Naive thymus-derived CD8-positive, alpha-beta T cell (primary cell): ENCODE results near the gene POU2AF2. TPM values are rescaled to one million over a fixed set of nuclear protein-coding genes. Genes with fewer than 3 reads are reported as not detected.
"Not testable (repeated sequence)": the region's sequence is repeated elsewhere in the genome, so short reads cannot be mapped to it uniquely, and the experiment has no call there.

Source experiments
- ATAC-seq, 2 donors: fragments of 150-1000 bp; cut with Tn5 transposase in 1 of 2; sonication (Bioruptor Pico), chemical (Tn5 transposase) in 1 of 2; 1 replicate in 1 of 2; 2 replicates in 1 of 2; pipeline ENCODE4 v1.10.0; 2021; ENCODE audit warnings: mild to moderate bottlenecking in 2 of 2, moderate library complexity in 2 of 2
- POLR2A ChIA-PET: fragments of 350-600 bp; sonication (Branson Sonifier 250); formaldehyde crosslinking; loops from one replicate; lab custom pipeline; 2021; ENCODE audit warnings: antibody characterized with exemption; lab: Charles Lee
- DNase-seq, 10 donors: peaks; one replicate each; pipeline versions ENCODE4 v3.0.0 to v3.0.0-alpha.2; 2020 to 2022
- H3K27ac Mint-ChIP-seq, 10 donors: one replicate each; pipeline ENCODE4 v1.8.0; 2020 to 2022; ENCODE audit warnings: mild to moderate bottlenecking in 10 of 10, mixed read lengths in 10 of 10, moderate library complexity in 4 of 10, inconsistent platforms in 1 of 10
- H3K27me3 Mint-ChIP-seq, 5 donors: one replicate each; pipeline ENCODE4 v1.8.0; 2021 to 2022; ENCODE audit warnings: mixed read lengths in 5 of 5
- H3K36me3 Mint-ChIP-seq, 3 donors: one replicate each; pipeline ENCODE4 v1.8.0; 2020 to 2022; ENCODE audit warnings: mixed read lengths in 3 of 3, mild to moderate bottlenecking in 2 of 3, inconsistent platforms in 1 of 3
- H3K4me1 Mint-ChIP-seq, 4 donors: one replicate each; pipeline ENCODE4 v1.8.0; 2021 to 2022; ENCODE audit warnings: mixed read lengths in 4 of 4
- H3K4me3 Mint-ChIP-seq, 10 donors: one replicate each; pipeline ENCODE4 v1.8.0; 2020 to 2022; ENCODE audit warnings: mild to moderate bottlenecking in 10 of 10, mixed read lengths in 10 of 10, moderate library complexity in 6 of 10, inconsistent platforms in 1 of 10
- H3K9me3 Mint-ChIP-seq, 9 donors: one replicate each; pipeline ENCODE4 v1.8.0; 2020 to 2022; ENCODE audit warnings: mixed read lengths in 9 of 9, mild to moderate bottlenecking in 3 of 9, inconsistent platforms in 1 of 9, moderate library complexity in 1 of 9
- polyA plus RNA-seq, 3 donors: library from polyadenylated mRNA; unstranded; fragments of 300-500 nt; fragmentation: Illumina TruSeq; gene quantifications; one replicate each; pipeline ENCODE4 v1.2.3, GENCODE V29; 2021
- total RNA-seq, 8 experiments: library from RNA in 2 of 8; stranded (reverse) in 2 of 8; gene quantifications; one replicate each; pipeline ENCODE4 v1.2.3 and lab custom pipeline; 2021 to 2026

The POU2AF2 gene
- total and polyA plus RNA-seq, 5 experiments from 2014 or later = not detected

GRCh38 chr11:111265421-111265820 lies 19.9 kb downstream of the POU2AF2 start:
- Mint-ChIP-seq H3K36me3 (no peaks in the 10 kb centered on the region), H3K9me3 (no peaks in the 10 kb centered on the region), H3K4me3 (no peak overlapping the region), H3K4me1 (peaks cover 0 to 5% (median 2%) of the 10 kb centered on the region in 4 donors), H3K27me3 (peaks cover 5 to 13% (median 7%) of the 10 kb centered on the region in 5 donors), H3K27ac (no peak overlapping the region)
- no peak for ATAC-seq
- POLR2A ChIA-PET = no interaction called here
- no peak for DNase-seq

- H3K36me3 Mint-ChIP-seq, POLR2A ChIA-PET, H3K27ac Mint-ChIP-seq, DNase-seq, H3K9me3 Mint-ChIP-seq, H3K4me1 Mint-ChIP-seq, H3K4me3 Mint-ChIP-seq, ATAC-seq: not testable (repeated sequence)
- peaks cover 5 to 16% (median 6%) of the 10 kb centered on the region in 5 donors for H3K27me3 Mint-ChIP-seq
Measured at GRCh38 chr11:111268303-111268702, 22.8 kb downstream of the POU2AF2 start.

GRCh38 chr11:111269146-111269868 lies 23.8 kb downstream of the POU2AF2 start:
- POLR2A ChIA-PET = no interaction called here
- DNase-seq (no peak), ATAC-seq (no peak)
- peaks cover 0 to 7% (median 2%) of the 10 kb centered on the region in 4 donors for H3K4me1 Mint-ChIP-seq
- H3K4me3 Mint-ChIP-seq = no peak overlapping the region
- no peaks in the 10 kb centered on the region for H3K9me3 Mint-ChIP-seq
- H3K27ac Mint-ChIP-seq = no peak overlapping the region
- no peaks in the 10 kb centered on the region for H3K36me3 Mint-ChIP-seq
- H3K27me3 Mint-ChIP-seq = peaks cover 1 to 9% (median 4%) of the 10 kb centered on the region in 5 donors

- H3K27me3 Mint-ChIP-seq = peaks cover 0 to 7% (median 4%) of the 10 kb centered on the region in 5 donors
- no peak for DNase-seq
- no peak overlapping the region for H3K27ac Mint-ChIP-seq
- ATAC-seq = no peak
- no peak overlapping the region for H3K4me3 Mint-ChIP-seq
- POLR2A ChIA-PET = no interaction called here
- peaks cover 0 to 7% (median 2%) of the 10 kb centered on the region in 4 donors for H3K4me1 Mint-ChIP-seq
- no peaks in the 10 kb centered on the region for H3K36me3 Mint-ChIP-seq
- H3K9me3 Mint-ChIP-seq = no peaks in the 10 kb centered on the region
Measured at GRCh38 chr11:111272420-111272819, 26.9 kb downstream of the POU2AF2 start.

- DNase-seq (no peak), ATAC-seq (no peak)
- no peaks in the 10 kb centered on the region for H3K9me3 Mint-ChIP-seq
- POLR2A ChIA-PET = interaction anchor here (0.7 to 1.1 kb wide), 2 partner anchors 11 to 164 kb away, joined by 4 to 5 read pairs; no protein-coding TSS in a partner anchor
- peaks cover 0 to 2% (median 0%) of the 10 kb centered on the region in 4 donors for H3K4me1 Mint-ChIP-seq
- H3K27me3 Mint-ChIP-seq = peaks cover 0 to 3% (median 0%) of the 10 kb centered on the region in 5 donors
- H3K4me3 Mint-ChIP-seq = no peak overlapping the region
- no peak overlapping the region for H3K27ac Mint-ChIP-seq
- H3K36me3 Mint-ChIP-seq = no peaks in the 10 kb centered on the region
Measured at GRCh38 chr11:111282562-111283075, 37.1 kb downstream of the POU2AF2 start.

- DNase-seq (no peak), ATAC-seq (no peak)
- H3K4me3 Mint-ChIP-seq = no peak overlapping the region
- POLR2A ChIA-PET = no interaction called here
- H3K27me3 Mint-ChIP-seq = peaks cover 0 to 3% (median 0%) of the 10 kb centered on the region in 5 donors
- H3K36me3 Mint-ChIP-seq = no peaks in the 10 kb centered on the region
- peaks cover 0 to 2% (median 0%) of the 10 kb centered on the region in 4 donors for H3K4me1 Mint-ChIP-seq
- H3K9me3 Mint-ChIP-seq = no peaks in the 10 kb centered on the region
- H3K27ac Mint-ChIP-seq = no peak overlapping the region
Measured at GRCh38 chr11:111283945-111284481, 38.5 kb downstream of the POU2AF2 start.

- H3K27ac Mint-ChIP-seq = no peak overlapping the region
- peaks cover 0 to 2% (median 0%) of the 10 kb centered on the region in 4 donors for H3K4me1 Mint-ChIP-seq
- no peak for DNase-seq
- POLR2A ChIA-PET = no interaction called here
- no peak for ATAC-seq
- no peaks in the 10 kb centered on the region for H3K9me3 Mint-ChIP-seq
- no peaks in the 10 kb centered on the region for H3K36me3 Mint-ChIP-seq
- H3K4me3 Mint-ChIP-seq = no peak overlapping the region
- H3K27me3 Mint-ChIP-seq = peaks cover 0 to 3% (median 0%) of the 10 kb centered on the region in 5 donors
Measured at GRCh38 chr11:111285189-111286091, 39.9 kb downstream of the POU2AF2 start.

GRCh38 chr11:111291764-111292163 lies 46.2 kb downstream of the POU2AF2 start:
- no peak for ATAC-seq
- Mint-ChIP-seq H3K36me3 (no peaks in the 10 kb centered on the region), H3K27ac (no peak overlapping the region), H3K4me3 (no peak overlapping the region), H3K9me3 (no peaks in the 10 kb centered on the region), H3K27me3 (peaks cover 0 to 3% (median 0%) of the 10 kb centered on the region in 5 donors), H3K4me1 (no peaks in the 10 kb centered on the region)
- POLR2A ChIA-PET = no interaction called here
- DNase-seq = no peak

- H3K4me1 Mint-ChIP-seq, H3K27ac Mint-ChIP-seq, ATAC-seq: not testable (repeated sequence)
Measured at GRCh38 chr11:111292408-111292807, 46.9 kb downstream of the POU2AF2 start.

GRCh38 chr11:111296196-111296595 lies 50.7 kb downstream of the POU2AF2 start:
- no peak for ATAC-seq
- POLR2A ChIA-PET = no interaction called here
- H3K36me3 Mint-ChIP-seq = no peaks in the 10 kb centered on the region

More at GRCh38 chr11:111292408-111292807, 46.9 kb downstream of the POU2AF2 start:
- H3K36me3 Mint-ChIP-seq, POLR2A ChIA-PET, DNase-seq, H3K27me3 Mint-ChIP-seq, H3K4me3 Mint-ChIP-seq, H3K9me3 Mint-ChIP-seq: not testable (repeated sequence)

GRCh38 chr11:111297696-111298095 lies 52.2 kb downstream of the POU2AF2 start:
- no peak for ATAC-seq
- Mint-ChIP-seq H3K4me1 (peaks cover 0 to 3% (median 2%) of the 10 kb centered on the region in 4 donors), H3K27ac (no peak overlapping the region), H3K27me3 (peaks cover 9 to 39% (median 23%) of the 10 kb centered on the region in 5 donors), H3K36me3 (no peaks in the 10 kb centered on the region), H3K4me3 (peak overlapping the region in 5 of 10 donors; percentile 15 to 63 (median 37)), H3K9me3 (no peaks in the 10 kb centered on the region)
- POLR2A ChIA-PET = no interaction called here
- DNase-seq = no peak

More at GRCh38 chr11:111296196-111296595, 50.7 kb downstream of the POU2AF2 start:
- DNase-seq = no peak
- H3K27me3 Mint-ChIP-seq = peaks cover 9 to 31% (median 23%) of the 10 kb centered on the region in 5 donors
- H3K4me1 Mint-ChIP-seq = peaks cover 0 to 3% (median 2%) of the 10 kb centered on the region in 4 donors
- H3K27ac Mint-ChIP-seq = no peak overlapping the region
- no peaks in the 10 kb centered on the region for H3K9me3 Mint-ChIP-seq
- no peak overlapping the region for H3K4me3 Mint-ChIP-seq

GRCh38 chr11:111298413-111299100 lies 53.0 kb downstream of the POU2AF2 start, which contains the start of gene POU2AF3:
Gene POU2AF3, plus strand, starts transcription at chr11:111298546. Its CDS starts 36 bp downstream, at chr11:111298582.
- peaks cover 9 to 46% (median 23%) of the 10 kb centered on the region in 5 donors for H3K27me3 Mint-ChIP-seq
- H3K36me3 Mint-ChIP-seq = no peaks in the 10 kb centered on the region
- no peak for ATAC-seq
- no peaks in the 10 kb centered on the region for H3K9me3 Mint-ChIP-seq
- no peak for DNase-seq
- peaks cover 0 to 3% (median 2%) of the 10 kb centered on the region in 4 donors for H3K4me1 Mint-ChIP-seq
- H3K27ac Mint-ChIP-seq = no peak within 1 kb of the TSS
- H3K4me3 Mint-ChIP-seq = peak within 1 kb of the TSS in 7 of 10 donors; percentile 15 to 63 (median 40)
- POLR2A ChIA-PET = no interaction called here
